ENCODE measurements around the gene ADCY5. TPM values are rescaled to one million over a fixed set of nuclear protein-coding genes. Genes with fewer than 3 reads are reported as not detected.

The ADCY5 gene
- total and polyA plus RNA-seq, 2 donors (not counting 1 experiment from before 2014, with no cell fraction given), result not detected

DNA sequence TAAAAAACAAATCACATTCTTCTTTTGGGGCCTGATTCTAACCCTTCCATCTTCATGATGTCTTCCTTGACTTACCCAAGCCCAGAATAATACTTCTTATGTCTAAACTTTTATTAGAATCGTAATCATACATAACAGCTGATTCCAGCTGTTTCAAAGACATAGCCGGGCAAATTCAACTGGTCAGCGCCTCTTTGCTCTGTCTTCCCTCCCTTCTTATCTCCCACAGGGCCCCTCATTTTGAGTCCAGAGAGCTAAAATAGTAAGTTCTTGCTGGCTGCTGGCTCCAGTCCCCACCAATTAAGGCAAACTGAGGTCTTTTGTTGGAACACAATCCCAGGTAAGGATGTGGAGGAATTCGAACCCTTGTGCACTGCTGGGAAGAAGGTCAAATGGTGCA is 108.6 kb downstream of the ADCY5 start:
- ChIA-PET CTCF (no interaction called here), POLR2A (no interaction called here)
- Histone ChIP-seq H3K79me2 (ENCODE audit: control insufficient read depth, insufficient read depth, low read length) (no peaks in the 10 kb centered on the region), H3K4me1 (ENCODE audit: control insufficient read depth in 2 of 2, insufficient read depth in 2 of 2, low read length in 2 of 2) (no peaks in the 10 kb centered on the region), H3K27ac (ENCODE audit: low read length in 2 of 2) (no peak overlapping the region), H3K9me3 (ENCODE audit: control extremely low read depth in 1 of 3, control insufficient read depth in 2 of 3, insufficient read depth in 1 of 3, low read length in 2 of 3) (no peaks in the 10 kb centered on the region), H4K20me1 (ENCODE audit: control insufficient read depth, insufficient read depth, low read length, poor library complexity, severe bottlenecking) (no peaks in the 10 kb centered on the region), H3K36me3 (replicated peaks in 1 of 2; ENCODE audit: control extremely low read depth in 1 of 2, control insufficient read depth in 1 of 2, extremely low read depth in 1 of 2, insufficient read depth in 2 of 2, low read length in 1 of 2) (no peaks in the 10 kb centered on the region), H2AFZ (ENCODE audit: insufficient read depth, low read depth, low read length, poor library complexity, severe bottlenecking) (no peak overlapping the region), H3K4me2 (replicated peaks; ENCODE audit: low read depth, low read length, poor library complexity, severe bottlenecking) (no peak overlapping the region), H3K27me3 (replicated peaks in 1 of 4; ENCODE audit: control extremely low read depth in 1 of 4, control insufficient read depth in 3 of 4, insufficient read depth in 4 of 4, low read length in 3 of 4) (no peaks in the 10 kb centered on the region), H3K4me3 (ENCODE audit: control extremely low read depth in 1 of 5, extremely low read depth in 1 of 5, insufficient read depth in 1 of 5, low read depth in 2 of 5, low read length in 4 of 5) (no peak overlapping the region), H3K9ac (ENCODE audit: low read length) (no peak overlapping the region)
- 89% methylated on average over 4 of the region's 4 CpGs for WGBS (ENCODE audit: insufficient coverage)
- no peaks in the 10 kb centered on the region for H3K4me1 Mint-ChIP-seq
- H3K27me3 Mint-ChIP-seq, result no peaks in the 10 kb centered on the region
- no peak for DNase-seq
- TF ChIP-seq, protein P1, sequence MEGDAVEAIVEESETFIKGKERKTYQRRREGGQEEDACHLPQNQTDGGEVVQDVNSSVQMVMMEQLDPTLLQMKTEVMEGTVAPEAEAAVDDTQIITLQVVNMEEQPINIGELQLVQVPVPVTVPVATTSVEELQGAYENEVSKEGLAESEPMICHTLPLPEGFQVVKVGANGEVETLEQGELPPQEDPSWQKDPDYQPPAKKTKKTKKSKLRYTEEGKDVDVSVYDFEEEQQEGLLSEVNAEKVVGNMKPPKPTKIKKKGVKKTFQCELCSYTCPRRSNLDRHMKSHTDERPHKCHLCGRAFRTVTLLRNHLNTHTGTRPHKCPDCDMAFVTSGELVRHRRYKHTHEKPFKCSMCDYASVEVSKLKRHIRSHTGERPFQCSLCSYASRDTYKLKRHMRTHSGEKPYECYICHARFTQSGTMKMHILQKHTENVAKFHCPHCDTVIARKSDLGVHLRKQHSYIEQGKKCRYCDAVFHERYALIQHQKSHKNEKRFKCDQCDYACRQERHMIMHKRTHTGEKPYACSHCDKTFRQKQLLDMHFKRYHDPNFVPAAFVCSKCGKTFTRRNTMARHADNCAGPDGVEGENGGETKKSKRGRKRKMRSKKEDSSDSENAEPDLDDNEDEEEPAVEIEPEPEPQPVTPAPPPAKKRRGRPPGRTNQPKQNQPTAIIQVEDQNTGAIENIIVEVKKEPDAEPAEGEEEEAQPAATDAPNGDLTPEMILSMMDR (IDR thresholded peaks at IDR 0.05), result no peak
- TF ChIP-seq EZH2 (IDR thresholded peaks at IDR 0.05; ENCODE audit: borderline replicate concordance, insufficient read depth, low read depth, low read length, poor library complexity, severe bottlenecking), result no peak
- no peak overlapping the region for H3K4me3 Mint-ChIP-seq
- H3K27ac Mint-ChIP-seq, result no peak overlapping the region
- intact Hi-C loops (cut with micrococcal nuclease), result no loop called here
- no peaks in the 10 kb centered on the region for H3K9me3 Mint-ChIP-seq (ENCODE audit: insufficient read depth)
- no peak for ATAC-seq (ENCODE audit: low read depth)

DNA sequence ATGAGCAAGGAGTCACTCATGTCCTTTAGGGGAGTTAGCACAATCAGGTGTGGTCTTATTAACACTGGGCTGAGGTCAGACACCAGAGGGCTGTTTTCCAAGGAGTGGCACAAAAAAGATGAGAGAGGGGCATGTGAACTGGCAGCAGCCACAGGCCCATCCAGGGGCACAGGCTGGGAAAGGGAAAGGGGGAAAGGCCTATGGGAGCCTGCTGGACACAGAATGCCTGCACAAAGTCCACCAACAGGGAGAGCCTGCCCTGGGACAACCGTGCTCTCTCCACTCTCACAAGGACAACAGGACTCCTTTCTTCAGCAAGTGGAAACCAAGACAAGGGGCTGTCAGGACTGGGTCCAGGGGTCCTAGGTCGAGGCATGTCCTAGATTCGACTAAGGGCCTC is 109.6 kb downstream of the ADCY5 start:
- TF ChIP-seq, protein P1 (IDR thresholded peaks at IDR 0.05), result no peak
- no peak for TF ChIP-seq EZH2 (IDR thresholded peaks at IDR 0.05; ENCODE audit: borderline replicate concordance, insufficient read depth, low read depth, low read length, poor library complexity, severe bottlenecking)
- Histone ChIP-seq H3K4me1 (ENCODE audit: control insufficient read depth in 2 of 2, insufficient read depth in 2 of 2, low read length in 2 of 2) (no peaks in the 10 kb centered on the region), H3K36me3 (replicated peaks in 1 of 2; ENCODE audit: control extremely low read depth in 1 of 2, control insufficient read depth in 1 of 2, extremely low read depth in 1 of 2, insufficient read depth in 2 of 2, low read length in 1 of 2) (no peaks in the 10 kb centered on the region), H3K4me2 (replicated peaks; ENCODE audit: low read depth, low read length, poor library complexity, severe bottlenecking) (no peak overlapping the region), H3K4me3 (ENCODE audit: control extremely low read depth in 1 of 5, extremely low read depth in 1 of 5, insufficient read depth in 1 of 5, low read depth in 2 of 5, low read length in 4 of 5) (no peak overlapping the region), H2AFZ (ENCODE audit: insufficient read depth, low read depth, low read length, poor library complexity, severe bottlenecking) (no peak overlapping the region), H3K27ac (ENCODE audit: low read length in 2 of 2) (no peak overlapping the region), H3K9ac (ENCODE audit: low read length) (no peak overlapping the region), H3K79me2 (ENCODE audit: control insufficient read depth, insufficient read depth, low read length) (no peaks in the 10 kb centered on the region), H3K9me3 (ENCODE audit: control extremely low read depth in 1 of 3, control insufficient read depth in 2 of 3, insufficient read depth in 1 of 3, low read length in 2 of 3) (no peaks in the 10 kb centered on the region), H4K20me1 (ENCODE audit: control insufficient read depth, insufficient read depth, low read length, poor library complexity, severe bottlenecking) (no peaks in the 10 kb centered on the region), H3K27me3 (replicated peaks in 1 of 4; ENCODE audit: control extremely low read depth in 1 of 4, control insufficient read depth in 3 of 4, insufficient read depth in 4 of 4, low read length in 3 of 4) (no peaks in the 10 kb centered on the region)
- ChIA-PET CTCF (interaction anchor here (1.4 kb wide), 1 partner anchor 9 kb away, joined by 5 read pairs; no protein-coding TSS in a partner anchor), POLR2A (no interaction called here)
- 67% methylated on average over 1 of the region's 3 CpGs for WGBS (ENCODE audit: insufficient coverage)
- ATAC-seq (ENCODE audit: low read depth), result no peak
- DNase-seq, result no peak
- Mint-ChIP-seq H3K27ac (no peak overlapping the region), H3K9me3 (ENCODE audit: insufficient read depth) (no peaks in the 10 kb centered on the region), H3K27me3 (no peaks in the 10 kb centered on the region), H3K4me3 (no peak overlapping the region), H3K4me1 (no peaks in the 10 kb centered on the region)
- intact Hi-C loops (cut with micrococcal nuclease), result no loop called here
